NB4 (cell line): Measurements from ENCODE around the gene TBC1D9B.

ENCODE experiments used
- DNase-seq: peaks from one replicate; pipeline ENCODE4 v3.0.0; 2010; ENCODE audit warnings: low read depth
- H3K4me3 ChIP-seq: one replicate; pipeline ENCODE4 v1.5.1; 2011; ENCODE audit warnings: mild to moderate bottlenecking, low read depth, low read length, moderate library complexity
- CTCF ChIP-seq: IDR thresholded peaks from one replicate; pipeline ENCODE4 v1.5.1; 2012; ENCODE audit warnings: low read depth, low read length
- MAX ChIP-seq: IDR thresholded peaks from 2 replicates; pipeline ENCODE4 v1.6.1; 2011; ENCODE audit warnings: low read depth, low read length
- MYC ChIP-seq: IDR thresholded peaks from 2 replicates; pipeline ENCODE4 v1.6.1; 2011; ENCODE audit warnings: low read depth, low read length
- POLR2A ChIP-seq: IDR thresholded peaks from 2 replicates; pipeline ENCODE4 v1.6.1; 2011; ENCODE audit warnings: mild to moderate bottlenecking; ENCODE audit not compliant: insufficient read length; ENCODE audit errors: extremely low read depth

Gene TBC1D9B

GRCh38 chr5:179860301-179860700 is 47.4 kb downstream of the TBC1D9B start:
- TF ChIP-seq MYC (no peak), MAX (no peak), CTCF (no peak), POLR2A (no peak)
- H3K4me3 ChIP-seq = no peak overlapping the region
- no peak for DNase-seq

- peak; percentile 97 for DNase-seq
- TF ChIP-seq MAX (peak; percentile 77), CTCF (no peak), MYC (peak; percentile 67; the same call in 1 of the 2 replicates), POLR2A (peak; percentile 61)
- H3K4me3 ChIP-seq = peak within 1 kb of the TSS; percentile 75
Observed at GRCh38 chr5:179858586-179859427, 48.9 kb downstream of the TBC1D9B start, which contains the start of gene MRNIP. MRNIP (minus strand) TSS chr5:179858817; CDS start chr5:179858796, 21 bp downstream.

GRCh38 chr5:179858241-179858585 is 49.5 kb downstream of the TBC1D9B start:
- peak; percentile 57 for DNase-seq
- peak overlapping the region; percentile 75 for H3K4me3 ChIP-seq
- TF ChIP-seq POLR2A (no peak), MYC (no peak), MAX (no peak), CTCF (no peak)

GRCh38 chr5:179854356-179854755 is 53.3 kb downstream of the TBC1D9B start:
- no peak overlapping the region for H3K4me3 ChIP-seq
- DNase-seq = no peak
- TF ChIP-seq MYC = no peak
- no peak for TF ChIP-seq CTCF
- no peak for TF ChIP-seq POLR2A
- no peak for TF ChIP-seq MAX

GRCh38 chr5:179852993-179853547 is 54.6 kb downstream of the TBC1D9B start:
- no peak for DNase-seq
- H3K4me3 ChIP-seq = no peak overlapping the region
- TF ChIP-seq POLR2A = no peak
- no peak for TF ChIP-seq MYC
- TF ChIP-seq CTCF = no peak
- TF ChIP-seq MAX = no peak
